Stomach (tissue), 9 donors: ENCODE results near the gene PDLIM5. TPM values are rescaled to one million over a fixed set of nuclear protein-coding genes. Genes with fewer than 3 reads are reported as not detected.

Experiments used
- DNase-seq, 2 donors: peaks; one replicate each; pipeline versions ENCODE4 v3.0.0 to v3.0.0-alpha.2; 2013 to 2019
- H3K27ac ChIP-seq, 5 donors: fragments of 200-600 bp in 4 of 5; sonication (generic) in 4 of 5; one replicate each; pipeline ENCODE4 v1.5.1; 2013 to 2019; ENCODE audit warnings: mild to moderate bottlenecking in 1 of 5, moderate library complexity in 1 of 5
- H3K27me3 ChIP-seq, 3 donors: fragments of 200-600 bp; sonication (generic); one replicate each; pipeline ENCODE4 v1.5.1; 2017 to 2019; ENCODE audit warnings: mixed run types in 1 of 3
- H3K36me3 ChIP-seq, 4 donors: fragments of 200-600 bp; sonication (generic); 1 replicate in 3 of 4; 2 replicates in 1 of 4; pipeline ENCODE4 v1.5.1; 2016 to 2019
- H3K4me1 ChIP-seq, 4 donors: fragments of 200-600 bp; sonication (generic); one replicate each; pipeline ENCODE4 v1.5.1; 2016 to 2019
- H3K4me3 ChIP-seq, 4 donors: fragments of 200-600 bp; sonication (generic) in 3 of 4; one replicate each; pipeline ENCODE4 v1.5.1; 2016 to 2019; ENCODE audit warnings: mild to moderate bottlenecking in 1 of 4
- H3K9me3 ChIP-seq, 4 donors: fragments of 200-600 bp; sonication (generic); one replicate each; pipeline ENCODE4 v1.5.1; 2016 to 2019
- EP300 ChIP-seq: sonication (generic); formaldehyde crosslinking; IDR thresholded peaks from one replicate; pipeline ENCODE4 v1.6.1; 2017; ENCODE audit warnings: antibody characterized with exemption
- POLR2A ChIP-seq, 4 donors: fragments of 450-650 bp; IDR thresholded peaks; one replicate each; pipeline ENCODE4 v1.6.1; 2016; ENCODE audit warnings: antibody characterized with exemption in 4 of 4, control low read depth in 2 of 4, mild to moderate bottlenecking in 1 of 4, moderate library complexity in 1 of 4
- POLR2AphosphoS5 ChIP-seq, 3 donors: sonication (generic); formaldehyde crosslinking; IDR thresholded peaks; one replicate each; pipeline ENCODE4 v1.6.1; 2016; ENCODE audit warnings: antibody characterized with exemption in 3 of 3
- WGBS, 5 donors: extraction: QIAGEN DNeasy Blood & Tissue Kit in 3 of 5; methylation state at CpG; one replicate each; pipeline versions ENCODE4 v1.1.5 to v1.1.7; 2013 to 2018; 5-methylcytosine and 5-hydroxymethylcytosine counted together
- intact Hi-C: fragments of 100-400 bp; cut with DNase I; formaldehyde crosslinking; loops from one replicate; pipeline ENCODE4 v1.15.1; 2023; ENCODE audit warnings: low total_unique reads
- polyA plus RNA-seq, 3 donors: library from polyadenylated mRNA; stranded (reverse); fragments of 200-250 nt; gene quantifications; one replicate each; pipeline ENCODE4 v1.2.3, GENCODE V29; 2013
- total RNA-seq, 5 donors: library from RNA; depleted of rRNA; stranded (reverse); fragments of >200 nt; gene quantifications; one replicate each; pipeline versions ENCODE4 v1.1.0 to v1.2.3, GENCODE V29; 2014 to 2016
- TF ChIP-seq, protein P1 (sequence below), 7 experiments: fragments of 450-650 bp in 4 of 7; fragments of 200-600 bp in 3 of 7; sonication (generic) in 3 of 7; IDR thresholded peaks; one replicate each; pipeline ENCODE4 v1.5.1; 2016 to 2019; ENCODE audit warnings: antibody characterized with exemption in 7 of 7, control low read depth in 2 of 7, mild to moderate bottlenecking in 1 of 7
- donor health status: healthy with polysubstance abuse.
- donor health status: Bipolar disorder and iron deficiency.
- donor health status: healthy.

The PDLIM5 gene
- total and polyA plus RNA-seq, 8 donors, result 23.7 to 311 (median 40.3) TPM

DNA sequence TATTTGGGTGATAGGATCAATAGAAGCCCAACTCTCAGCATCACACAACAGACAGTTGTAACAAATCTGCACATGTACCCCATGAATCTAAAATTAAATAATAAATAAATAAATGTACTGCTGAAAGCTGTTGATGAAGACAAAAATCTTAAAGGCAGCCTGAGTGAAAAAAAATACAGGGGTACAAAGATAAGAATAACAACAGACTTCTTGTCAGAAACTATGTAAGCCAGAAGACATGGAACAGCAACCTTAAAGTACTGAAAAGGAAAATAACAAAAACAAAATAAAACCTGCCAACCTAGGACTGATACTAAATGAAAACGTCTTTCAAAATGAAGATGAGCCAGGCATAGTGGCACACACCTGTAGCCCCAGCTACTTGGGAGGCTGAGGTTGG, 25.0 kb upstream of the PDLIM5 start:
- H3K4me1 ChIP-seq, result no peaks in the 10 kb centered on the region
- peaks cover 4 to 29% (median 18%) of the 10 kb centered on the region in 4 donors for H3K9me3 ChIP-seq
- no peak for DNase-seq
- H3K4me3 ChIP-seq, result no peak overlapping the region
- H3K36me3 ChIP-seq, result no peaks in the 10 kb centered on the region
- H3K27me3 ChIP-seq, result no peaks in the 10 kb centered on the region
- intact Hi-C loops, result no loop called here
- WGBS, 5 donors, result 68 to 89% (median 81%) methylated on average over 1 of the region's 1 CpG
- TF ChIP-seq POLR2AphosphoS5 (IDR thresholded peaks at IDR 0.05) (no peak), POLR2A (IDR thresholded peaks at IDR 0.05) (no peak), EP300 (no peak)
- TF ChIP-seq, protein P1, sequence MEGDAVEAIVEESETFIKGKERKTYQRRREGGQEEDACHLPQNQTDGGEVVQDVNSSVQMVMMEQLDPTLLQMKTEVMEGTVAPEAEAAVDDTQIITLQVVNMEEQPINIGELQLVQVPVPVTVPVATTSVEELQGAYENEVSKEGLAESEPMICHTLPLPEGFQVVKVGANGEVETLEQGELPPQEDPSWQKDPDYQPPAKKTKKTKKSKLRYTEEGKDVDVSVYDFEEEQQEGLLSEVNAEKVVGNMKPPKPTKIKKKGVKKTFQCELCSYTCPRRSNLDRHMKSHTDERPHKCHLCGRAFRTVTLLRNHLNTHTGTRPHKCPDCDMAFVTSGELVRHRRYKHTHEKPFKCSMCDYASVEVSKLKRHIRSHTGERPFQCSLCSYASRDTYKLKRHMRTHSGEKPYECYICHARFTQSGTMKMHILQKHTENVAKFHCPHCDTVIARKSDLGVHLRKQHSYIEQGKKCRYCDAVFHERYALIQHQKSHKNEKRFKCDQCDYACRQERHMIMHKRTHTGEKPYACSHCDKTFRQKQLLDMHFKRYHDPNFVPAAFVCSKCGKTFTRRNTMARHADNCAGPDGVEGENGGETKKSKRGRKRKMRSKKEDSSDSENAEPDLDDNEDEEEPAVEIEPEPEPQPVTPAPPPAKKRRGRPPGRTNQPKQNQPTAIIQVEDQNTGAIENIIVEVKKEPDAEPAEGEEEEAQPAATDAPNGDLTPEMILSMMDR (IDR thresholded peaks at IDR 0.05), result no peak
- H3K27ac ChIP-seq, result no peak overlapping the region

DNA sequence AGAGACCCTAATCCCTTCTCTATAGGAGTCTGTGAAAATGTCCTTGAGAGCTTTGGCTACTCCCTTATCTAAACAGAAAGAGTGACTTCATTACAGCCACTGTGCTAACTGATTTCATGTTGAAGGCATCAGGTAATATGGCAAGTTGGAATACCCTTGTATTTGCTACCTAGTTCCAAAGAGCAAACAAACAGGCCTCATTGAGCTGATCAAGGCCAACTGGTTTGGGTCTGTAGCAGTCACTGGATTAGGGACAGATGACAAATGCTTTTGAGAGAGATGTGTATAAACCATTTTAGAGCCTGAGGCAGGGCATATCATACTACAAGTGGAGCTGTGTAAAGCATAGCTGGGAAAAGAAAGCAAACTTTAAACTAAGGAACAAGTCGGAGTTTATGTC, 22.9 kb upstream of the PDLIM5 start:
- H3K27me3 ChIP-seq, result no peaks in the 10 kb centered on the region
- DNase-seq, result peak in 1 of 2 donors; percentile 16
- H3K9me3 ChIP-seq, result peaks cover 4 to 29% (median 18%) of the 10 kb centered on the region in 4 donors
- no peaks in the 10 kb centered on the region for H3K36me3 ChIP-seq
- H3K27ac ChIP-seq, result no peak overlapping the region
- TF ChIP-seq POLR2A (IDR thresholded peaks at IDR 0.05), result no peak
- no peak for TF ChIP-seq EP300
- TF ChIP-seq, protein P1 (IDR thresholded peaks at IDR 0.05), result no peak
- no peak overlapping the region for H3K4me3 ChIP-seq
- H3K4me1 ChIP-seq, result no peaks in the 10 kb centered on the region
- WGBS, 5 donors, result 59 to 79% (median 67%) methylated on average over 1 of the region's 1 CpG
- intact Hi-C loops, result no loop called here

DNA sequence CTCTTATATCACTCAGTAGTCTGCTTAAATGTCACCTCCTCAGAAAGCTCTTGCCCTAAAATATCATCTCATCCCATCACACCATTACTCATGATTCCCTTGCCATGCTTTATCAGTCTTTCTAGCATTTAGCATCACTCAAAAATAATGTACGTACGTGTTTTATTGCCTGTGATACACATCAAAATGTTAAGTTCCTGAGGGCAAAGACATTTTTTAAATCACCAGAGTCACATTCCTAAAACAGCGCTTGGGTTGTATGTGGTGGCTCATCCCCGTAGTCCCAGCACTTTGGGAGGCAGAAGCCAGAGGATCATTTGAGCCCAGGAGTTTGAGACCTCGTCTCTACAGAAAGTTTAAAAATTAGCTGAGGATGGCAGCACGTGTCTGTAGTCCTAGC, 21.3 kb upstream of the PDLIM5 start:
- H3K27me3 ChIP-seq, result no peaks in the 10 kb centered on the region
- H3K27ac ChIP-seq, result no peak overlapping the region
- WGBS, 5 donors, result 86 to 94% (median 88%) methylated on average over 6 of the region's 6 CpGs
- no peaks in the 10 kb centered on the region for H3K4me1 ChIP-seq
- H3K36me3 ChIP-seq, result no peaks in the 10 kb centered on the region
- TF ChIP-seq EP300, result no peak
- TF ChIP-seq, protein P1 (IDR thresholded peaks at IDR 0.05), result no peak
- intact Hi-C loops, result no loop called here
- H3K4me3 ChIP-seq, result no peak overlapping the region
- H3K9me3 ChIP-seq, result peaks cover 4 to 25% (median 18%) of the 10 kb centered on the region in 4 donors
- DNase-seq, result no peak

DNA sequence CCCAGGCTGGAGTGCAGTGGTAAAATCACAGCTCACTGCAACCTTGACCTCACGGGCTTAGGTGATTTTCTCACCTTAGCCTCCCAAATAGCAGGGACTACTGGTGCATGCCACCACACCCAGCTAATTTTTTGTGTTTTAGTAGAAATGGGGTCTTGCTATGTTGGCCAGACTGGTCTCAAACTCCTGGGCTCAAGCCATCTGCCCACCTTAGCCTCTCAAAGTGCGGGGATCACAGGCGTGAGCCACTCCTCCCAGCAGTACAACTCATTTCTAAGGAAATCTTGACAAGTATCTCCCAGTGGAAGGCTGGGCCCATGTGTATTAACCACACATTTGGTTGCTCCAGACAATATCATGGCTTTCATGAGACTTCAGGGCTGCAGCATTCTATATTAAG, 20.4 kb upstream of the PDLIM5 start:
- no peak overlapping the region for H3K27ac ChIP-seq
- no peak for TF ChIP-seq POLR2A (IDR thresholded peaks at IDR 0.05)
- TF ChIP-seq EP300, result no peak
- intact Hi-C loops, result no loop called here
- no peaks in the 10 kb centered on the region for H3K27me3 ChIP-seq
- H3K4me3 ChIP-seq, result no peak overlapping the region
- H3K4me1 ChIP-seq, result no peaks in the 10 kb centered on the region
- 88 to 95% (median 94%) methylated on average over 2 to 3 of the region's 3 CpGs for WGBS, 5 donors
- no peaks in the 10 kb centered on the region for H3K36me3 ChIP-seq
- peaks cover 4 to 15% (median 10%) of the 10 kb centered on the region in 4 donors for H3K9me3 ChIP-seq
- no peak for DNase-seq

DNA sequence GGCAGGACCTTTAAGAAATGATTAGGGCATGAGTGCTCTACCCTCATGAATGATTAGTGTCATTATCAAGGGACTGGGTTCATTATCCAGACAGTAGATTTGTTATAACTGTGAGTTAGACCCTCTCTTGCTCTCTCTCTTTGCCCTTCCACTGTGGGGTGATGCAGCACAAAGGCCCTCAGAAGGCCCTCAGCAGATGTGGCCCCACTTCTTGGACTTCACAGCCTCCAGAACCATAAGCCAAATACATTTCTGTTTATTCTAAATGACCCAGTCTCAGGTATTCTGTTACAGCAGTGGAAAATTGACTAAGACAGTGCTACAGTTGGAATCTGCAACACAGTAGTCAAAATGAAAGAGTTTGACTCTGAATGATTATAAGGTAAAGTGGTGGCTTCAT, 17.2 kb upstream of the PDLIM5 start:
- Histone ChIP-seq H3K9me3 (no peaks in the 10 kb centered on the region), H3K4me1 (no peaks in the 10 kb centered on the region), H3K27me3 (no peaks in the 10 kb centered on the region), H3K4me3 (no peak overlapping the region), H3K27ac (no peak overlapping the region), H3K36me3 (no peaks in the 10 kb centered on the region)
- intact Hi-C loops, result no loop called here
- DNase-seq, result no peak
- TF ChIP-seq POLR2AphosphoS5 (IDR thresholded peaks at IDR 0.05) (no peak), EP300 (no peak)
- TF ChIP-seq, protein P1 (IDR thresholded peaks at IDR 0.05), result no peak
